ENCODE measurements around the gene CARD16.

CARD16 gene

DNA sequence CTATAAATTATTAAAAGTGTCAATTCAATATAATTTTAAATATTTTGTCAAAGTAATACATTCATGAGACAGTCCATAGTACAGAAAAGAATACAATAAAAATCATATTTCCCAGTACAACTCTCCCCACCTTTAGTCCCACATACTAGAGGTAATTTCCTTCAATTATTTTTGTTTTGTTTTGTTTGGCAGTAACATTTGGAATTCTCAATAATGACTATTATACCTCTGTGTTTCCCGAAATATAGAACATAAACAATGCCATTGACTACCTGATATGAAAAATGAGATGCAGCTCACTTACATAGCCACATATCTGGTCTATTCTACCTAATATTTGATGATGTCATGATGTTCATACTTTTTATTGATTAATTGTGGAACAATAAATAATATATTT lies 52.4 kb downstream of the CARD16 start:
- no peak for DNase-seq (ENCODE audit: low read depth in 2 of 2)

GRCh38 chr11:104991994-104992393 lies 53.1 kb downstream of the CARD16 start:
- DNase-seq (ENCODE audit: low read depth in 2 of 2), result no peak

All from stimulated activated CD4-positive, alpha-beta T cell treated with anti-CD3 and anti-CD28 coated beads, Interleukin-1b, Interleukin-23, amount 100 ng/mL, for 4 hours (primary cell).